ENCODE data around the gene RERE. TPM values are rescaled to one million over a fixed set of nuclear protein-coding genes. Genes with fewer than 3 reads are reported as not detected.

The RERE gene
- total RNA-seq, 1 donor from 2014 or later = 88.5 TPM

- intact Hi-C loops (cut with DNase I) = no loop called here
Measured at GRCh38 chr1:8708259-8708658, 109.2 kb downstream of the RERE start.

GRCh38 chr1:8706995-8707396 is 110.4 kb downstream of the RERE start:
- DNase-seq (no peak), ATAC-seq (no peak)
- no peak for TF ChIP-seq CTCF (IDR thresholded peaks at IDR 0.05)
- no peaks in the 10 kb centered on the region for H3K9me3 ChIP-seq
- no peak overlapping the region for H3K27ac ChIP-seq
- H3K4me1 ChIP-seq = peaks cover 44% of the 10 kb centered on the region
- H3K27me3 ChIP-seq (ENCODE audit: low read depth) = no peaks in the 10 kb centered on the region
- intact Hi-C loops (cut with DNase I) = no loop called here
- H3K36me3 ChIP-seq = no peaks in the 10 kb centered on the region
- H3K4me3 ChIP-seq = no peak overlapping the region

More at GRCh38 chr1:8708259-8708658, 109.2 kb downstream of the RERE start:
- H3K27ac ChIP-seq = no peak overlapping the region
- H3K36me3 ChIP-seq = no peaks in the 10 kb centered on the region
- no peak for TF ChIP-seq CTCF (IDR thresholded peaks at IDR 0.05)
- DNase-seq (no peak), ATAC-seq (no peak)
- H3K27me3 ChIP-seq (ENCODE audit: low read depth) = no peaks in the 10 kb centered on the region
- H3K9me3 ChIP-seq = no peaks in the 10 kb centered on the region
- H3K4me3 ChIP-seq = no peak overlapping the region
- peaks cover 52% of the 10 kb centered on the region for H3K4me1 ChIP-seq

GRCh38 chr1:8706291-8706690 is 111.1 kb downstream of the RERE start:
- no peak for ATAC-seq
- intact Hi-C loops (cut with DNase I) = no loop called here
- no peak overlapping the region for H3K27ac ChIP-seq
- TF ChIP-seq CTCF (IDR thresholded peaks at IDR 0.05) = no peak
- no peaks in the 10 kb centered on the region for H3K36me3 ChIP-seq
- no peak overlapping the region for H3K4me3 ChIP-seq
- DNase-seq = no peak
- peaks cover 44% of the 10 kb centered on the region for H3K4me1 ChIP-seq
- no peaks in the 10 kb centered on the region for H3K9me3 ChIP-seq
- H3K27me3 ChIP-seq (ENCODE audit: low read depth) = no peaks in the 10 kb centered on the region

GRCh38 chr1:8704866-8705506 is 112.5 kb downstream of the RERE start:
- DNase-seq (no peak), ATAC-seq (no peak)
- Histone ChIP-seq H3K27ac (no peak overlapping the region), H3K4me1 (peaks cover 53% of the 10 kb centered on the region), H3K27me3 (ENCODE audit: low read depth) (no peaks in the 10 kb centered on the region), H3K4me3 (no peak overlapping the region), H3K36me3 (no peaks in the 10 kb centered on the region), H3K9me3 (no peaks in the 10 kb centered on the region)
- TF ChIP-seq CTCF (IDR thresholded peaks at IDR 0.05) = no peak
- intact Hi-C loops (cut with DNase I) = no loop called here

GRCh38 chr1:8702850-8703810 is 114.3 kb downstream of the RERE start:
- Histone ChIP-seq H3K4me1 (peaks cover 56% of the 10 kb centered on the region), H3K9me3 (no peaks in the 10 kb centered on the region), H3K27me3 (ENCODE audit: low read depth) (no peaks in the 10 kb centered on the region), H3K4me3 (peak overlapping the region; percentile 72), H3K27ac (peak overlapping the region; percentile 85), H3K36me3 (no peaks in the 10 kb centered on the region)
- intact Hi-C loops (cut with DNase I) = no loop called here
- TF ChIP-seq CTCF (IDR thresholded peaks at IDR 0.05) = peak; percentile 16
- ATAC-seq (peak; percentile 94 to 98), DNase-seq (peak; percentile 95)

All from lower lobe of right lung (tissue), 2 donors.